GM19372 (cell line): Measurements from ENCODE around the gene UGT1A10.
"Not testable (repeated sequence)": the region's sequence is repeated elsewhere in the genome, so short reads cannot be mapped to it uniquely, and the experiment has no call there.

Source experiments
- ATAC-seq: cut with Tn5 transposase; IDR thresholded peaks from one replicate; pipeline ENCODE4 v1.9.1; 2021; ENCODE audit warnings: mild to moderate bottlenecking, low read depth, moderate library complexity; ENCODE audit not compliant: unreplicated experiment

Gene UGT1A10

DNA sequence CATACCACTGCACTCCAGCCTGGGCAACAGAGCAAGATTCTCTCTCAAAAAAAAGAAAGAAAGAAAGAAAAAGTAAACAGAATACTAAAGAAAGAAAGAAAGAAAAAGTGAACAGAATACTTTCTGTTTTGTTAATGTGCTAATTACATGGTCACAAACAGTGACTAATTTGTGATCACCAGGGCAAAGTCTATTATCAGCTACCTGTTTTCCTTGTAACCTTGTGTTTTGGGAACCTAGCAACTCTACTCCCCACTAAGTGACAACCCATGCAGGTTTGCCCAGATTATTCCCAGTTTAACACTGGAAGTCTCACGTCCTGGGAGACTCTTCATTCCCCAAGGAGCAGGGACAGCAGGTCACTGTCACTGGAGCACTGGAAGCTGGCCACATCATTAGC is 18.8 kb downstream of the UGT1A10 start:
- ATAC-seq, result no peak

DNA sequence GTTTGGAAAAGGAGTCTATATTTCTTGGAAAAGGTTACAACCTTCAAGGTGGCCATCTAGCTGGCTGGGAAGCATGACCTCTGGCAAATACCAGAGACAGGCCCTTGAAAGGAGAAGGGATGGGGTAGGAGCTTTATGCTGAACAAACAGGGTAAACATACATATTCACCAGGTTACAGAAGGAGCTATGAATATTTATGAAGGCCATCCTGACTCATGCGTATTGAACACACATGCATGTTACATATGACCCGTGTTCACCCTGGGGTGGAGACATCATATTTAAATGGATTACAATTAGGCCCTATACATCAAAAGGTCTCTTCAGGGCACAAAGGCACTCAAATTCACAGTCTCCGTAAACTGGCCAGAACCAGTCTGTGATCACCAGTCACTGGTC is 19.7 kb downstream of the UGT1A10 start:
- ATAC-seq, result not testable (repeated sequence)

DNA sequence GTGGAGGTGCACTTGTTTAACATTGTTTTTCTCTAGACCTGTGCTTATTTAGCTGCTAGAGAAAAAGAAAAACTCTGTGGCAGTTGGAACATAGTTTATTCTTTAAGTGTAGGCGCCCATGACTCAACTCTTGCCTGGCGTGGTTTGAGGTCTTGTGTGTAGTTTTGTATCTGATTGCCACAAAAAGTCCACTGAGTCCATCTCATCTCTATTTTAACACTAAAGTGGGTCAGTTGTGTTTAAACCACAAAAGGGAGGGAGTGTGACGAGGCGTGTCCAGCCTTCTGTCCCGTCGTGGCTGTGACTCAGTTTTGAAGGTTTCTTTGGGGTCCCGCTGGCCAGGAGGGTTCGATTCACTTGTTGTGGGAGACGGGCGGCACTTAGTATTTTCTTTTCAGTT is 20.2 kb downstream of the UGT1A10 start:
- no peak for ATAC-seq

DNA sequence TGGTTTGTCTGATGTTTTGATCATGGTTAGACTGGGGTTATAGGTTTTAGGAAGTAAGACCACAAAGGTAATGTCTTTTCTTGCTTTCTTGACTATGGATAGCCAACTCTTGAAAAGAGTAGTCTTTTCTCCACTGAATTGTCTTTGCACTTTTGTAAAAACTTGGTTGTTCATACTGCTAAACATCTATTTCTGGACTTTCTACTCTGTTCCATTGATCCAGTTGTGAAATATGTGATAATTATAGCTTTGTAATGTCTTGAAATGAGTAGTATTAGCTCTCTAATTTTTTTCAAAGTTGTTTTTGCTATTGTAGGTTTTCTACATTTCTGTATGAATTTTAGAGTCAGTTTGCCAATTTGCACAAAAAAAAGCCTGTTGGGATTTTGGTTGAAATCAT is 22.4 kb downstream of the UGT1A10 start:
- no peak for ATAC-seq

DNA sequence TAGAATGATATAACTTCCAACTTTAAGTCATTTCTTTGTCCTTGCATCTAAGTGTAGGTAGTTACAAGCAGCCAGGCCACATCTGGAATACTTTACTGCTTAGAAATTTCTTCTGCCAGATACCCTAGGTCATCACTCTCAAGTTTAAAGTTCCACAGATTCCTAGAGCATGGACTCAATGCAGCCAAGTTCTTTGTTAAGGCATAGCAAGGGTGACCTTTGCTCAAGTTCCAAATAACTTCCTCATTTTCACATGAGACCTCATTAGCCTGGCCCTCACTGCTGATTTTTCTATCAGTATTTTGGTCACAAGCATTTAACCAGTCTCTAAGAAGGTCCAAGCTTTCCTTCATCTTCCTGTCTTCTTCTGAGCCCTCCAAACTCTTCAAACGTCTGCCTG is 27.7 kb downstream of the UGT1A10 start:
- ATAC-seq, result no peak

DNA sequence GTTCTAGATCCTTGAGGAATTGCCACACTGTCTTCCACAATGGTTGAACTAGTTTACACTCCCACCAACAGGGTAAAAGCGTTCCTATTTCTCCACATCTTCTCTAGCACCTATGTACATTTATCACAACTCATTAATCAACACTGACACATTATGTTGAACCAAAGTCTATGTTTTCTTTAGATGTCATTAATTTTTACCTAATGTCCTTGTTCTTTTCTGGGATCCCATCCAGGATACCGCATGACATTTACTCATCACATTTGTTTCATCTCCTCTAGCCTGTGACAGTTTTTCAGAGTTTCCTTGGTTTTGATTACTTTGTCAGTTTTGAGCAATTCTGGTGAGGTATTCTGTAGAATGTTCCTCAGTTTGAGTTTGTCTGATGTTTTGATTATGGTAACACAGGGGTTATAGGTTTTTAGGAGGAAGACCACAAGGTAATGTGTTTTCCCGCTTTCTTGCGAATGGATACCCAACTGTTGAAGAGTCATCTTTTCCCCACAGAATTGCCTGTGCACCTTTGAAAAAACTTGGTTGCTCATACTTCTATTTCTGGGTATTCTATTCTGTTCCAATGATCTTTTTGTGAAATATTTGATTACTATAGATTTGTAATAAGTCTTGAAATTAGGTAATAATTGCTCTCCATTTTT is 32.5 kb downstream of the UGT1A10 start:
- no peak for ATAC-seq

DNA sequence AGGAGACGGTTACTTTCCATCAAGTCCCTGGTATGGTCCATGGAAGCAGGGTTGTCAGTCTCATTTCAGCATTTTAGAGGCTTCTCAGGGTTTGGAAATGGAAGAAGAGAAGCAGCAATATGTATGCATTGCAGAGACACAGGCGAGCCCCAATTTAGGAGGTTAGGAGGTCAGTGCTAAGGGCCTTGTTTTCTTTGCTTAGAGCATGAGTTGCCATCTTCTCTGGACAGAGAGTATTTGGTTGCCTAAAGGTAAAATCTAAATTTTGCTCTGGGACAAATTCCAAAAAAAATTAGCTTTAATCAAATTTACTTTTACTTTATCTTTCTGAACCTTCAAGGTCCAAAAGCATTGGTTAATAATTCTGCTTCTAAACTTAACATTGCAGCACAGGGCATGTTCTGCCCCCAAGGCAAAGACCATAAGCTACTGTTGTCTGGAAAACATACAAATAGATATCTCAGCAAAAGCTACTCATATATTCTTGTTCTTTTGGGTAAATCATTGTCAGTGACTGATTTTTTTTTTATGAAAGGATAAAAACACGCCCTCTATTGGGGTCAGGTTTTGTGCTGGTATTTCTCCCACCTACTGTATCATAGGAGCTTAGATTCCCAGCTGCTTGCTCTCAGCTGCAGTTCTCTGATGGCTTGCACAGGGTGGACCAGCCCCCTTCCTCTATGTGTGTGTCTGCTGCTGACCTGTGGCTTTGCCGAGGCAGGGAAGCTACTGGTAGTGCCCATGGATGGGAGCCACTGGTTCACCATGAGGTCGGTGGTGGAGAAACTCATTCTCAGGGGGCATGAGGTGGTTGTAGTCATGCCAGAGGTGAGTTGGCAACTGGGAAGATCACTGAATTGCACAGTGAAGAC is 35.3 kb downstream of the UGT1A10 start, which contains the start of gene UGT1A9:
UGT1A9 (plus strand) TSS at position 609 of the 872 bp plus-strand sequence; CDS start at position 646, 37 bp downstream.
- no peak for ATAC-seq

DNA sequence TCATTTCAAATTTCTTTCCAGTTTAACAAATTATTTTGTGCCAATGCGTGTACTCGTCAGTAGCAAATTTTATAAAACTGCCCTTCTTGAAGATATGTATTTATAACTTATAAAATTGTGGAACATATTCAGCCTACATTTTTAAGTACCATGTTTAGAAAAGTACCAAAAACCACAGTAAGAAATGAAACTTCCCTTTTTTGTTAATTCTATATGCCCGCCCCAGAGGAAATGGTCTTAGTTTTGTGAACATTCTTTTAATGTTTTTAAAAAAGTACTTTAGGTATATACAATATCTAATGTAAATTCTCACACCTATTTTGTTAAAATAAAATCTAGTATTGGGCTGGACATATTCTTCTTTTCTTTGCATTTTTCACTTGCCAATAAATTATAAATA is 36.6 kb downstream of the UGT1A10 start:
- ATAC-seq, result no peak

DNA sequence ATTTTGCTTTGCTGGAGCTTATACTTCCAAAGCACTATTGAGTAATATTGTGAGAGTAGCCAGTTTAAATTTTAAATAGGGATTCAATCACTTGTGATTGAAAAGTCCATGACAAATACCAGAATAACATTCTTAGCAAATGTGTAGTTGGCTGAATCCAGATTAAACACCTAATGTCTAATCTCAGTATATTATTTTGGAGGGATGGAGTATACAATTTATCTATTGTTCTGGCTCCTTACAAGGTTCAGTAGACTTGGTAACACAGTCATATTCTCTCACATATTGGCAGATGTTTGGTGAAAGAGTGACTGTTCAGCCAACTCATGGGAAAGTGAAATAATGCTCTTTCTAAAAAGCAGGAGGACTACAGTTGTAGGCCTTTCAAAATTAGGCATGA is 37.6 kb downstream of the UGT1A10 start:
- no peak for ATAC-seq

DNA sequence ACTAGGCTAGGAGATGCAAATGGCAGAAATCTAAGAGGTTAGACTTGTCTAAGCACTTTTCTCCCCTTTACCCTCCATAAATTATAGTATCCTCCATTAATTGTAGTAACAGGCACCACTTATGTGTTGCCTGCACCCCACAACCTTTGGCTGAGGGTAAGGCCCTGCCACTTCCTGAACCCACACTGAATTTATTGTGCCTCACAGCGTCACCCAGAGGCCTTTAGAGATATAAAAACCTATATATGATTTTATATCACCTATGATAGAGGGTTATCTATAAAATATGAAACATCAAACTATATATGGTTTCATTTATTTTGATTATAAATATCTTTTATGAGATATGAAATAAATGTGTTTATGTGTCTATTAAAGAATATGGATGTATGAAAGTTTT is 38.1 kb downstream of the UGT1A10 start:
- no peak for ATAC-seq

DNA sequence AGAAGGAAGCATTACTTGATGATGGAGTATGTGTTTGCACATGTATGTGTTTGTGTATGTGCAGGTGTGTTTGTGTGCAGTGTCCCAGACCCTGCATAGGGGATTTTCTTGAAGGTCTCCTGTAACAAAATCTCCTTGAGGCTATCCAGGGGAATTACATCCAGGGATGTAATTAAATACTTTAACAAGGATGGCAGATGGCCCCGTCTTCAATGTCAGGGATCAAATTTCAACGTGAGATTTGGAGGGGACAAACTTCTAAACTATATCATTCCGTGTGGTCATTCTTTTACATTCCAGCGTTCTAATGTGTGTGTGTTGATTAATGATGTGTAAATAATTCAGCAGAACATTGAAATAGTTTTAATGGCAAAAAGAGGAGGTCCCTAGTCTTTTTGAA is 38.7 kb downstream of the UGT1A10 start:
- no peak for ATAC-seq

DNA sequence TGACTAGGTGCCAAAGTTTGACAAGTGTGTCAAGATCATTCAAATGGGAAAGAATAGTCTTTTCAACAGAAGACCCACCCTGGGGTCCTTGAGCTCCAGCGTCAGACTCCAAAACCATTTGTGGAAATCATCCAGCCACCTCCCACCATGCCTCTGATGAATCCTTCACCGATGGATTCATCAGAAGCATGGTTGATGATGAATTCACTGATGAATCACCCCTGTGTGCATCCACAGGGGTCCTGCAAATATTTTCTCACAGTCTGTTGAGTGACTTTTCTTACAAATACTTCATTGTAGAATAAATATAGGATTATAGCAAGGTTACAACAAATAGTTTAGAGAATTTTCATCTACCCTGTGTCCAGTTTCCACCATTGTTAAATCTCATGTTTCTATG is 39.8 kb downstream of the UGT1A10 start:
- no peak for ATAC-seq

DNA sequence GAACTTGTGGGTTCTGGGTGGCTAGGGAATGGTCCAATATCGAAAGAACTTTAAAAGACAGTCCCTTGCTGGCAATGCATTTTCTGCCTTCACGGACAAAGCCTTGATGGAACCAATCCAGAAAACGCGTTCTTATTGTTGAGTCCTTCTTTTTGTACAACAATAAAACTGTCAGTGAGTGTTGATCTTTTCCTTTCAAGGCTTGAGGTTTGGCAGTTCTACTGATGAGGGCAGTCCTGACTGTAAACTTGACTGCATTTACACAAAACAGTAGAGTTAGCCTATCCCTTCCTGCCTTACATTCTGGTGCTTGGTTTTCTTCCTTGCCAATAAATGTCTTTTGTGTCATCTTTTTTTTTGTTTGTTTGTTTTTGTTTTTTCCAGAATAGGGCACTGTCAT is 42.9 kb downstream of the UGT1A10 start:
- no peak for ATAC-seq

DNA sequence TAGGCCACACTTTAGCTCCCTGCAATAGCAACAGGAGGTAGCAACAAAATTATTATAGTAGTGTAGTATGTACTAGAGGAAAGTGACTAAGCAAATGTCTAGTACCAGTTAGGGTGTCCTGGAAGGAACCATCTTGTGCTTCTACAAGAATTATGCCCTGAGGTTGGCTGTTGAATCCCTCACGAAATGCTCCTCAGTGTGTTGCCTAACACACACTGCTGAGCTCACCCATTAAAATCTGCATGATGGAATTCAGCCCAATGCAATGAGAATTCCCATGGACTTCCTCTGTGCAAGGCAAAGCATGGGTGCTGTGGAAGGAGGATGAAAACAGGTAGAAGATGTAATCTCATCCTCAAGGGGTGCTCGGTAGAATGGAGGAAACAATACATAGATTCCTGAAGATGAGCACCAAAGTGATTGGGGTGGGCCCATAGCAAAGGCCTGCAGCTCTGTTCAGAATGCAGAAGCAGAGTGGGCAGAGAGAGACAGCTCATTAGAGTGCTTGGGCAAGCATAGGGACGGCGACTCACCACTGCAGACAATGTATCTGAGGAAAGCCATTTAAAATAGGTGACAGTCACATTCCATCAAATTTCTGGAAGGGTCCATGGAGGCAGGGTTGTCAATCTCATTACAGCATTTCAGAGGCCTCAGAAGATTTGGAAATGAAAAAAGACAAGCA is 44.3 kb downstream of the UGT1A10 start:
- no peak for ATAC-seq

DNA sequence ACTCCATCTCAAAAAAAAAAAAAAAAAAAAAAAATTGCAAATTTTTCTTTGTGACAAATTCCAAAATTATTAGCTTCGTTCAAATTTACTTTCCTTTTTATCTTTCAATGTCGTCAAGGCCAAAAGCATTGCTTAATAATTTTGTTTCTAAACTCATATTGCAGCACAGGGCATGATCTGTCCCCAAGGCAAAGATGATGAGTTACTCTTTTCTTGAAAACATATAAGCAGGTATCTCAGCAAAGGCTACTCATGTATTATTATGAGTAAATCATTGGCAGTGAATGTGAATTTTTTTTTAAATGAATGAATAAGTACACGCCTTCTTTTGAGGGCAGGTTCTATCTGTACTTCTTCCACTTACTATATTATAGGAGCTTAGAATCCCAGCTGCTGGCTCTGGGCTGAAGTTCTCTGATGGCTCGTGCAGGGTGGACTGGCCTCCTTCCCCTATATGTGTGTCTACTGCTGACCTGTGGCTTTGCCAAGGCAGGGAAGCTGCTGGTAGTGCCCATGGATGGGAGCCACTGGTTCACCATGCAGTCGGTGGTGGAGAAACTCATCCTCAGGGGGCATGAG is 45.4 kb downstream of the UGT1A10 start, which contains the start of gene UGT1A7:
UGT1A7 (plus strand) TSS at position 381 of the 579 bp plus-strand sequence; CDS start at position 418, 37 bp downstream.
- ATAC-seq, result no peak

DNA sequence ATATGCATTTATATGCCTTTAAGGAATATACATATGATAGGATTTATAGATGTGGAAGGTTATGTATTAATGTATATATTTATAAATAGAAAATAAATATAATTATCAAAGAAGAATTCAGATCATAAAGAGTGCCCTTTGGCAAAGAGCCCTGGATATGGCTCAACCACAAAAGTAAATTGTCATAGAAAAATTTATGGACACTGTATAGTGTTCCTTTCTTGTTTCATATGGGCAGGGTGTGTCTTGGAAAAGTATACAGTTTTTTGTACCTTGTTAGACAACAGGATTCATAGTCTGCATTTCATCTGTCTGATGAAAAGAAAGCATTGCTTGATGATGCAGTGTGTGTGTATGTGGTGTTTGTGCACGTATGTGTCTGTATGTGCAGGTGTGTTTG is 48.4 kb downstream of the UGT1A10 start:
- no peak for ATAC-seq

DNA sequence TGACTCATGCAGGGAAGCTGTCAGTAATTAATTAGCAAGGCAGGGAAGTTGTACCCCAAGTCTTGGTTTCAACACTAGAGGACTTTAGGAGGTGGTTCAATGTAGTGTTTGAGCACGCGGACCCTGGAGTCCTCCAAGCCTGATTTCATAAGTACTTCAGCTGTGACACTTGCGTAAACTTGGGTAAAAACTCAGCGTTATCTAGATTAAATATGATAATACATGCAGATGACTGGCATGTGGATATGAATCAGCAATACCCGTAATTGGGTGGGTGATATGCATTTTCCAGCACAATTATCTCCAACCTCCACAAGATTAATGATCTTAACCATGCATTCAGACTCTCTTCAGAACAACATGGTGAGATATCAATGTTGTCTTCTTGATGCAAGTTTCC is 50.7 kb downstream of the UGT1A10 start:
- ATAC-seq, result no peak

DNA sequence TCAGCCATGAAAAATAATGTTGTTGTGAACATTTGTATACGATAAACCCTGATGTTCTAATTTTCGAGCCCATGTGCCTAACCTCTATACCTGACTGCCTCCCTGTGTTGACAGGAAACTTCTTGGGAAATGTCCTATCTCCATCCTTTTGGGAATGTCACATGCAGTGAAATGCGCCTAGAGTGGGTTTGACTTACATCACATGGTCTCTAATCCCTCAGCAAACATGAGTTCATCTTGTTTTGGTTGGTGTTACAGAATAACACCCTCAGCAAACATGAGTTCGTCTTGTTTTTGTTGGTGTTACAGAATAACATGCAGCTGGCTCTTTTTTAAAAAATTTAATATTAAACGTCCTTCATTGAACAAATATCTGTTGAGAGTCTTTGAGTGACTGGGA is 52.1 kb downstream of the UGT1A10 start:
- no peak for ATAC-seq

DNA sequence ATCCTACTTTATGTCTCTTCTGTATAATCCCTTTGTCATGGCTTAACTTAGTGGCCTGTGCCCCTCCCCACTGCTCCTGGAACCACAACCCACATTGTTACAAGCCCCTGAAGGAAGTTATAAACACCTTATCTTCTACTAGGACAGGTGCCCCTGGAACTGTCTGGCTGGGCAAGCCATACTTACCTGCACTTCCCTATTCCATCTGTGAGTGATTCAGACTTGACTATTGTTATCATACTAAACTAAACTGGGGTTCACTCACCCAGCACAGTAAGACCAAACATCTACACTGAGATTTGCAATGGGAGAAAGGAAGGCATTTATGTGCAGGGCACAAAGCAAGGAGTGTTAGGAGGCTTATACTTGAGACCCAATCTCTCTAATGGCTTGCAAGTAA is 52.8 kb downstream of the UGT1A10 start:
- ATAC-seq, result no peak

DNA sequence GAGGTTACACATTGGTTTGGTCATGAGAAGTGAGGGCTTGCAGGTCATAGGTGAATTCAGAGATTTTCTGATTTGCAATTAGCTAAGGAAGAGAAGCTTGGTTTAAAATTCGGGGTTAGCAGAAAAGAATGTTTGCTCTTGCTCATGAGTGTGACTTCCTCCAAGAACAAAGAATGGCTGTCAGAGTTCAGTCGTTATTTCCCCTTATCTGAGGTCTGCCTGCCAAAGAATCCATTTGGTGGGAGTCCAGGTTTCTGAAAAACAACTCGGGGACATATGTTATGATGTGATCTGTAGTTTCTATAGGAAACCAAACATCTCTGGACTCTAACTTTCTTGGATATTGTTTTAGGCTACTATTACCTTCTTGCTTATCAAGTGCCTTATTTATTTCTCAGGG is 53.3 kb downstream of the UGT1A10 start:
- no peak for ATAC-seq

DNA sequence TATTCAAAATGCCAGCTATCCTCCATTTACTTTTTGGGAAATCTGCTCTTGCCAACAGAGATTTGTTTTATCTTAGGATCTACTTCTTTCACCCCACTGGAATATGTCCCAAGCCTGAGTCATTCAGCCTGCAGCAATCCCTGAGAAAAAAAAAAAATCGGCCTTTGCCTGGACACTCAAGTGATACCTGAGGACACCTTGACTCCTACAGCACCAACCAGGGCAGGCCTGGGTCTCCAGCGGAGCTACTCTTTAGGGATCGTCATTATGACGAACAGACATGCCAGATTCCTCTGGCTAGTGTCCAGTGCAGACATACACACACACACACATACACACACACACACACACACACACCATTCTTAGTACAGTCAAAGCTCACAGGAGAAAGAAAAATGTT is 54.2 kb downstream of the UGT1A10 start:
- no peak for ATAC-seq
